IMR-90 (cell line): Measurements from ENCODE around the gene SIGLEC14. TPM values are rescaled to one million over a fixed set of nuclear protein-coding genes. Genes with fewer than 3 reads are reported as not detected.

ENCODE experiments used
- ATAC-seq: fragments of 200-7000 bp; cut with Tn5 transposase; 2 replicates; pipeline ENCODE4 v1.9.1; 2020; ENCODE audit warnings: low read depth, mild to moderate bottlenecking, moderate library complexity
- BruUV-seq: library from RNA; stranded (reverse); fragments of 400-500 nt; replicated peaks from 2 replicates; lab custom pipeline; 2021; lab: Mats Ljungman, UMichigan
- CTCF ChIA-PET: fragments of 300-600 bp; formaldehyde crosslinking; extraction: SDS; loops from one replicate; lab custom pipeline; 2021; ENCODE audit warnings: antibody characterized with exemption; lab: Yijun Ruan, JAX
- POLR2A ChIA-PET: fragments of 300-600 bp; sonication (Branson Sonifier 250); formaldehyde crosslinking; loops from one replicate; lab custom pipeline; 2022; ENCODE audit warnings: antibody characterized with exemption; ENCODE audit not compliant: unreplicated experiment; lab: Charles Lee
- DNase-seq: peaks from one replicate; pipeline ENCODE4 v3.0.0; 2013
- H2AFZ ChIP-seq: replicated peaks from 2 replicates; pipeline ENCODE3; 2013; ENCODE audit warnings: low read length, mild to moderate bottlenecking; ENCODE audit not compliant: poor library complexity
- H2AK5ac ChIP-seq: 2 replicates; pipeline ENCODE4 v1.6.1; 2013; ENCODE audit warnings: low read depth, low read length, inconsistent platforms
- H2AK9ac ChIP-seq: replicated peaks from 2 replicates; pipeline ENCODE3; 2013; ENCODE audit warnings: mild to moderate bottlenecking, low read depth, low read length, moderate library complexity; ENCODE audit not compliant: poor library complexity
- H2BK120ac ChIP-seq: 2 replicates; pipeline ENCODE4 v1.6.1; 2013; ENCODE audit warnings: low read depth, low read length, inconsistent platforms
- H2BK15ac ChIP-seq: 3 replicates; pipeline ENCODE4 v1.6.1; 2013; ENCODE audit warnings: low read depth, low read length, inconsistent platforms
- H2BK20ac ChIP-seq: 2 replicates; pipeline ENCODE4 v1.6.1; 2013; ENCODE audit warnings: low read depth, mild to moderate bottlenecking, inconsistent platforms, low read length, moderate library complexity
- H2BK5ac ChIP-seq: 2 replicates; pipeline ENCODE4 v1.6.1; 2013; ENCODE audit warnings: mild to moderate bottlenecking, low read depth, low read length, inconsistent platforms; ENCODE audit not compliant: poor library complexity, severe bottlenecking
- H3K14ac ChIP-seq: replicated peaks from 2 replicates; pipeline ENCODE4 v1.6.1; 2013; ENCODE audit warnings: low read depth, low read length, inconsistent platforms
- H3K18ac ChIP-seq: 2 replicates; pipeline ENCODE4 v1.6.1; 2013; ENCODE audit warnings: low read depth, low read length, control low read depth
- H3K23ac ChIP-seq: 2 replicates; pipeline ENCODE4 v1.6.1; 2013; ENCODE audit warnings: low read depth, low read length, inconsistent platforms
- H3K27ac ChIP-seq: 2 replicates; pipeline ENCODE4 v1.5.1; 2013; ENCODE audit warnings: mild to moderate bottlenecking, control low read depth, low read length; ENCODE audit not compliant: insufficient read depth
- H3K27me3 ChIP-seq: 2 replicates; pipeline ENCODE4 v1.6.1; 2013; ENCODE audit warnings: low read length; ENCODE audit not compliant: control insufficient read depth, insufficient read depth
- H3K36me3 ChIP-seq: 2 replicates; pipeline ENCODE4 v1.6.1; 2013; ENCODE audit warnings: low read length, mixed read lengths; ENCODE audit not compliant: control insufficient read depth, insufficient read depth
- H3K4ac ChIP-seq: 2 replicates; pipeline ENCODE4 v1.6.1; 2013; ENCODE audit warnings: low read depth, low read length, inconsistent platforms
- H3K4me1 ChIP-seq: 2 replicates; pipeline ENCODE4 v1.6.1; 2013; ENCODE audit warnings: low read length, mixed read lengths; ENCODE audit not compliant: control insufficient read depth, insufficient read depth
- H3K4me2 ChIP-seq: 2 replicates; pipeline ENCODE4 v1.6.1; 2013; ENCODE audit warnings: low read depth, mild to moderate bottlenecking, control low read depth, low read length, moderate library complexity
- H3K4me3 ChIP-seq: 2 replicates; pipeline ENCODE4 v1.5.1; 2013; ENCODE audit warnings: low read depth, mild to moderate bottlenecking, control low read depth, low read length, moderate library complexity; ENCODE audit not compliant: insufficient read depth
- H3K56ac ChIP-seq: 2 replicates; pipeline ENCODE4 v1.6.1; 2013; ENCODE audit warnings: low read length, inconsistent platforms; ENCODE audit not compliant: insufficient read depth; ENCODE audit errors: extremely low read depth
- H3K79me1 ChIP-seq, 2 experiments: 2 replicates each; pipeline ENCODE4 v1.6.1; 2013; ENCODE audit warnings: low read length in 2 of 2, inconsistent platforms in 1 of 2, low read depth in 1 of 2
- H3K9ac ChIP-seq: 2 replicates; pipeline ENCODE4 v1.6.1; 2013; ENCODE audit warnings: low read depth, low read length, control low read depth
- H3K9me1 ChIP-seq: 2 replicates; pipeline ENCODE4 v1.6.1; 2013; ENCODE audit warnings: low read length, inconsistent platforms; ENCODE audit not compliant: insufficient read depth
- H3K9me3 ChIP-seq: 2 replicates; pipeline ENCODE4 v1.6.1; 2013; ENCODE audit warnings: low read length; ENCODE audit not compliant: control insufficient read depth, insufficient read depth
- H4K20me1 ChIP-seq: 2 replicates; pipeline ENCODE4 v1.6.1; 2013; ENCODE audit warnings: low read length, inconsistent platforms; ENCODE audit not compliant: insufficient read depth
- H4K5ac ChIP-seq: 2 replicates; pipeline ENCODE4 v1.6.1; 2013; ENCODE audit warnings: mild to moderate bottlenecking, low read depth, low read length, control low read depth
- H4K8ac ChIP-seq, 2 experiments: 2 replicates each; pipeline ENCODE4 v1.6.1; 2013; ENCODE audit warnings: low read depth in 2 of 2, low read length in 2 of 2, control low read depth in 1 of 2, inconsistent platforms in 1 of 2
- H4K91ac ChIP-seq: 2 replicates; pipeline ENCODE4 v1.6.1; 2013; ENCODE audit warnings: low read depth, low read length, inconsistent platforms; ENCODE audit not compliant: insufficient read depth
- POLR2A ChIP-seq: IDR thresholded peaks from 2 replicates; pipeline ENCODE4 v1.6.1; 2012; ENCODE audit warnings: mild to moderate bottlenecking, low read depth, low read length
- WGBS, 2 experiments: methylation state at CpG; one replicate each; pipeline versions ENCODE4 v1.1.5 to v1.1.7; 2013; ENCODE audit warnings: missing lambda C conversion rate in 2 of 2; ENCODE audit not compliant: insufficient read length in 1 of 2; ENCODE audit errors: extremely low coverage in 2 of 2; 5-methylcytosine and 5-hydroxymethylcytosine counted together
- dilution Hi-C: fragments of 300-500 bp; cut with HindIII; formaldehyde crosslinking; loops from one replicate; pipeline ENCODE4 v1.14.3; 2018; ENCODE audit warnings: low sequenced_read_pairs; ENCODE audit not compliant: unreplicated experiment
- in situ Hi-C: fragments of 300-500 bp; cut with MboI; formaldehyde crosslinking; loops from 3 replicates; pipeline ENCODE4 v1.14.3; 2019; ENCODE audit warnings: low sequenced_read_pairs, inconsistent platforms, mixed read lengths
- intact Hi-C: fragments of 100-400 bp; cut with micrococcal nuclease; formaldehyde crosslinking; loops from 2 replicates; pipeline ENCODE4 v1.10.0; 2022
- polyA plus RNA-seq, 3 experiments: library from polyadenylated mRNA; depleted of rRNA; stranded (reverse); fragments of >200 nt; gene quantifications; 2 replicates each; pipeline ENCODE4 v1.2.3, GENCODE V29; 2012; ENCODE audit warnings: low replicate concordance in 1 of 3
- total RNA-seq: library from RNA; depleted of rRNA; stranded (reverse); fragments of >200 nt; gene quantifications from 2 replicates; pipeline ENCODE4 v1.2.3, GENCODE V29; 2012

The SIGLEC14 gene
- total and polyA plus RNA-seq, 2 of the 4 experiments (the other 2 are of a cell fraction): not detected

DNA sequence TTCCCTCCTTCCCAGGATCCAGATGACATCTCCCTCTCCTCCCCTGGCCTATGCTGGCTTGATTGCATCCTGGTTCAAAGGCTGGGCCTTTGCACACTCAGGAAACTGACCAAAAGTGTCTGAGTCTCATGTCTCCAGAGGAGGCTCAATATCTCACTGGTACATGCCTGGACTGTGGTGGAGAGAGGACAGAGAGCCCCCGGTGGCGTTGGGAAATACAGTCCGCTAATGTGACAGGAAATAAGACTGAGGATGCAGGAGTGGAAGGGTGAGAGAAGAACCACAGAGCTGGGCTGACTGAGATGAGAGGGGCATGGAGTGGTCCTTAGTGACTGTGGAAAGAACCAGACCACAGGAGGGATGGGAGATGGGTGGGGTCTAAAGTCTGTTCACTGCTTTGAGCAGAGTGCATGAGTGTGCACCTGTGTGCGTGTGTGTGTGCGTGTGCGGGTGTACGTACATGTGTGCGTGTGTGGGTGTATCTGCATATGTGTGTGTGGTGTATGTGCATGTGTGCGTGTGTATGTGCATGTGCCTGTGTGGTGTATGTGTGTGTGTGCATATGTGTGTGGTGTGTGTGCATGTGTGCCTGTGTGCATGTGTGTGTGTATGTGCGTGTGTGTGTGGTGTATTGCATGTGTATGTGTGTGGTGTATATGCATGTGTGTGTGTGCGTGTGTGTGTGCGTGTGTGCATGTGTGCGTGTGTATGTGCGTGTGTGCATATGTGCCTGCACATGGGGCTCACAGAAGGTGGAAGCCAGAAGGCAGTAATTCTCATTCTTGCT, 18.3 kb downstream of the SIGLEC14 start:
- intact Hi-C loops: no loop called here
- no peak overlapping the region for H3K23ac ChIP-seq
- no peak overlapping the region for H3K4me2 ChIP-seq
- no peak overlapping the region for H3K27ac ChIP-seq
- H2BK20ac ChIP-seq: no peak overlapping the region
- H3K4ac ChIP-seq: no peak overlapping the region
- no peak overlapping the region for H2BK15ac ChIP-seq
- WGBS, 2 experiments: 67% methylated on average over 10 of the region's 14 CpGs; no CpG with 5 or more reads in 1 of the 2 experiments
- H3K9me1 ChIP-seq: no peaks in the 10 kb centered on the region
- ATAC-seq (no peak), DNase-seq (no peak)
- no peak overlapping the region for H3K9ac ChIP-seq
- H3K4me3 ChIP-seq: no peak overlapping the region
- H3K18ac ChIP-seq: no peak overlapping the region
- no peaks in the 10 kb centered on the region for H3K36me3 ChIP-seq
- H2BK5ac ChIP-seq: peak overlapping the region; percentile 11
- H3K9me3 ChIP-seq: no peaks in the 10 kb centered on the region
- no peak overlapping the region for H2BK120ac ChIP-seq
- ChIA-PET POLR2A (no interaction called here), CTCF (no interaction called here)
- no peak for TF ChIP-seq POLR2A
- H3K27me3 ChIP-seq: no peaks in the 10 kb centered on the region
- no peak overlapping the region for H2AK9ac ChIP-seq
- no peak overlapping the region for H4K8ac ChIP-seq
- in situ Hi-C loops: no loop called here
- BruUV-seq: no TSS peak
- no peaks in the 10 kb centered on the region for H4K20me1 ChIP-seq
- no peaks in the 10 kb centered on the region for H3K79me1 ChIP-seq
- no peaks in the 10 kb centered on the region for H3K4me1 ChIP-seq
- H2AK5ac ChIP-seq: no peak overlapping the region
- H4K5ac ChIP-seq: no peak overlapping the region
- dilution Hi-C loops: no loop called here
- no peak overlapping the region for H2AFZ ChIP-seq
- H3K56ac ChIP-seq: no peak overlapping the region
- H4K91ac ChIP-seq: no peak overlapping the region
- no peak overlapping the region for H3K14ac ChIP-seq
